HG03135 (cell line): ENCODE results near the gene CGB1.
"Not testable (repeated sequence)": the region's sequence is repeated elsewhere in the genome, so short reads cannot be mapped to it uniquely, and the experiment has no call there.

Experiments
- ATAC-seq: cut with Tn5 transposase; IDR thresholded peaks from one replicate; pipeline ENCODE4 v1.9.1; 2021; ENCODE audit warnings: mild to moderate bottlenecking, moderate library complexity; ENCODE audit not compliant: unreplicated experiment

The CGB1 gene

DNA sequence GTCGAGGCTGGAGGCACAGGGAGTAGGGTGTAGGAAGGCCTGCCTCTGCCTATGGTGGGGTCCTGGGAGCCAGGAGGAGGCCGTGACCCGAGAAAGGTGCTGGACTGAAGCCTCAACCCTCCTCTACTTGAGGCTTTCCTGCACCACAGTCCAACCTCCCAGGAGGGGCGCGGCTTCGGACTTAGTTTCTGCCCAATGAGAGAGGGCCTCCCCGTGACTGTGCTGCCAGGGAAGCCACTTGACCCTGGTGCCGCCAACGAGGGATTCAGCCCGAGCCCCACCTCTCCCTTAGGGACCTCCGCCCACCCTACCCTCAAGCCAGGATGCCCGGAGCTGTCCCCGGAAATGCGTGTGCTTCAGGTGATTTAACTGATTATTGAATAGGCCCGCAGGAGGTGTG lies 12.5 kb downstream of the CGB1 start, which contains the start of gene CGB3:
Gene CGB3, minus strand, starts transcription at position 101 of the 400 bp plus-strand sequence. CDS start 362 bp downstream, outside the sequence.
- not testable (repeated sequence) for ATAC-seq

DNA sequence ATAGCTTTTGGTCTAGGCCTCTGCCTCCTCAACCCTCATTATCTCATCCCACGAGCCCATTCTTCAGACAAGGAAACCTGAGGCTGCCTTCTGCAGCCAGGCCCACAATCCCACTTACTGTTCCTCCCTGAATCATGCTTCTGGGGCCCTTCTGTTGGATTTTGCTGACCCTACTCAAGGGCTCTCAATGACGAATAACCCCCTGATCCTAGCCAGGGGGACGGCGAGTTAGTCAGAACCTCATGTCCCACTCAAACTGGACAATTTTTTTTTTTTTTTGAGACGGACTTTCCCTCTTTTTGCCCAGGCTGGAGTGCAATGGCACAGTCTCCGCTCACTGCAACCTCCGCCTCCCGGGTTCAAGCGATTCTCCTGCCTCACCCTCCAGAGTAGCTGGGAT lies 14.6 kb downstream of the CGB1 start:
- no peak for ATAC-seq

GRCh38 chr19:49020931-49021895 lies 15.5 kb downstream of the CGB1 start:
- no peak for ATAC-seq

DNA sequence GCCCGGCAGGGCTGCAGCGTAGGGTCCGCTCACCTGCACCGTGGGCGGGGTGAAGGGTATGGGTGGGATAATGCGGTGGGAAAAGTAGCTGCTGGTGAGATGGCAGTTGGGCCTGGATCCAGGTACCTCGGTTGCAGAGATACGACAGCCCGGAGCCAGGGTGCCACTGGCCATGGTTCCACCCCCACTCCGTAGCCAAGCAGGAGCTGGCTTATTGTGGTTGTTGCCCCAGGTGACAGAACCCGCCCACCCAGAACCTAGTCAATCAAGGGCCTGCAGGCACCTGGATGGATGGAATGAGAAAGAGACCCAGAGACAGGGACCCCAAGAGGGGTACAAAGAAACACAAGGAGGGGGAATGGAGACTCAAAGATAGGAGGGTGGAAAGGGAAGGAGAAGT lies 16.4 kb downstream of the CGB1 start:
- ATAC-seq, result no peak

DNA sequence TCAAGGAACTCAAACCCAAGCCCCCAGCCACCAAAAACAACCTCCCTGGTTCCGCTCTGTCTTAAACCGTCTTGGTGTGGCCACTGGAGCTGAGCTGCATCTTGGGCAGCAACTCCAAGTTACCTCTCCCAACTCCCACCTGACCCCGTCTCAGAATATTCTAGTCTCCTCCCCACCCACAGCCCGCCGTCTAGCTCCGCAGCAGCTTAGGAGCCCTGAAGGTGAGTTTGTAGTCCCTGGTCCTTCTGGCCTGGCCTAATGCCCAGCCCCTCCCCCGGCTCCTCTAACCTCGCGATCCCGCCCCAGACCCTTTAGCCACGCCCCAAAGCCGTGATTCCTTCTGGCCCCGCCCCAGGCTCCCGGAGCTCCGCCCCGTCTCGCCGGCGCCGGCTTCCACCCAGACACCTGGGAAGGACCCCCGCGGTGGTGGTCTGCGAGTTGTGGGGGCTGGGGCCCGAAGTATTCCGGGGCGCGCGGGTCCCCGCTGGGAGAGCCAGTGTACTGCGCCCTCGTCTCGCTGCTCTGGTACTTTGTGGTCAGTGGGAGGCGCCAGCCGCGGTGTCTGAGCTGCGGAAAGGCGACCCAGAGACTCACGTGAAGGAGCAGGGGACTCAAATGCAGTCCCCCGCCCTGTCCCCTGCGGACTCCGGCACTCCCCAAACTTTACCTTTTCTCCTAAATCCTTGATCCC lies 17.3 kb downstream of the CGB1 start:
- ATAC-seq, result no peak

GRCh38 chr19:49018388-49019241 lies 18.1 kb downstream of the CGB1 start:
- not testable (repeated sequence) for ATAC-seq

DNA sequence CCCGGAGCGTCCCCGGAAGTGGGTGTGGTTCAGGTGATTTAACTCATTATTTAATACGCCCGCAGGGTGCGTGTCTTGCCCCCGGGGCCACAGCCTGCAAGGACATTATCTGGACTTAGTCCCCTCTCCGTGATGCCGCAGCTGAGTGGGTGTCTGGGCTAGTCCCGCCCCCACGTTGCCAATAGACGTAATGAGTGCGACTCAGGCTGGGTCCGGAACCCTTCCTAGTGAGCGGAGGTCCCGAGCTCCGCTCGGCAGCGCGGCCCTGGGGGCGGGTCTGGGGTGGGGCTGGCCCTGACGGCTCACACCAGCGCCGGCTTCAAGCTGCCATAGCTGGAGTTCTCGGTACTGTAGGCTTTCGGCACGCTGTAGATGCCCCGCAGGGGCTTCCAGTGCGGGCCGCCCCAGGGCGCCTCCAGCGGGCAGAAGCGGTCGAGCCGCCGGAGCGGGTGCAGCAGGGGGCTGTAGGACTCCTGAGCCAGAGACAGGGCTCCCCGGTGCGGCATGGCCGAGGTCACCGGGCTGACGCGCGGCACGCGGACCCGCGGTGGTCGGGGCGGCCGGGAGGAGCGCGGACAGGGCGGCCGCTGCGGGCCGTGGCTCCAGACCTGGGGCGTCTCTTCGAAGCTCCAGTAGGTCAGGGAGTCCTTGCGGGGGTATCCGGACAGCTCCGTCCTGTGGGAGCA lies 18.9 kb downstream of the CGB1 start:
- no peak for ATAC-seq

GRCh38 chr19:49017041-49017665 lies 19.5 kb downstream of the CGB1 start, which contains the start of gene LHB:
LHB (minus strand) TSS chr19:49017091; CDS start chr19:49017081, 10 bp downstream.
- no peak for ATAC-seq

DNA sequence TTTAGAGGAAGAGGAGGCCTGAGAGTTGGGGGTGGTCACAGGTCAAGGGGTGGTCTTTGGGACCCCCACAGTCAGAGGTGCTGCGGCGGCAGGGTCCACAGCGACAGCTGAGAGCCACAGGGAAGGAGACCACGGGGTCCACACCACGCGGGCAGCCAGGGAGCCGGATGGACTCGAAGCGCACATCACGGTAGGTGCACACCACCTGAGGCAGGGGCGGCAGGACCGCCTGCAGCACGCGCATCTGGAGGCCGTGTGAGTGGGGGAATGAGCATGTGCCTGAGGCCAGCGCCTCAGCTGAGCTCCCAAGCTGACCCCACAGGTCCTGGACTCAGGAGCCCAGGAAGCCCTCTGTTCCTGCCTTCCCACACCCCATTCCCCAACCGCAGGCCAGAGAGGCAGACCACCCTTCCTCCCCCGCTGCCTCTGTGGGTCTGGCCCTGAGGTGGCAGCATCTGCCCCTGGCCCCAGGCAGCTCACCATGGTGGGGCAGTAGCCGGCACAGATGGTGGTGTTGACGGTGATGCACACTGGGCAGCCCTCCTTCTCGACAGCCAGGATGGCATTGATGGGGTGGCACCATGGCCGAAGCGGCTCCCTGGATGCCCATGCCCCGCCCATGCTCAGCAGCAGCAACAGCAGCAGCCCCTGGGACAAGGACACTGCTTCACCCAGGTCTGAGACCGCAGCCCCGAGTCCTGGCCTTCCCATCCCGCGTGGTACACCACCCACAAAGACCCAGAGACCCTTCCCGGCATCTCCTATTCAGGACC lies 20.4 kb downstream of the CGB1 start:
- ATAC-seq, result no peak

DNA sequence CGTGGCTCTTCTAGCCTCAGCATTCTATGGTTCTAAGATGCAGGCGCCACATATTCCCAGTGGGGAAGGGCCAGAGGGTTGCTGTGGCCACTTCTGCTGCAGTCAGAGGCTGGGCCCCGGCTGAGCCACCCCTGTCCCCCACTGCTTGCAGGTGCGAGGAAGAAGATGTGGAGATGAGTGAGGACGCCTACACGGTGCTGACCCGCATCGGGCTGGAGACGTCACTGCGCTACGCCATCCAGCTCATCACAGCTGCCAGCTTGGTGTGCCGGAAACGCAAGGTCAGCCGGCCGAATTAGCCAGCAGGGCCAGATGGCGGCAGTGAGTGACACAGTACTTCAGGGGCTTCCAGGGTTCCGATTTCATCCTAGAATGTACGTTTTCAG lies 21.8 kb downstream of the CGB1 start:
- ATAC-seq, result no peak

DNA sequence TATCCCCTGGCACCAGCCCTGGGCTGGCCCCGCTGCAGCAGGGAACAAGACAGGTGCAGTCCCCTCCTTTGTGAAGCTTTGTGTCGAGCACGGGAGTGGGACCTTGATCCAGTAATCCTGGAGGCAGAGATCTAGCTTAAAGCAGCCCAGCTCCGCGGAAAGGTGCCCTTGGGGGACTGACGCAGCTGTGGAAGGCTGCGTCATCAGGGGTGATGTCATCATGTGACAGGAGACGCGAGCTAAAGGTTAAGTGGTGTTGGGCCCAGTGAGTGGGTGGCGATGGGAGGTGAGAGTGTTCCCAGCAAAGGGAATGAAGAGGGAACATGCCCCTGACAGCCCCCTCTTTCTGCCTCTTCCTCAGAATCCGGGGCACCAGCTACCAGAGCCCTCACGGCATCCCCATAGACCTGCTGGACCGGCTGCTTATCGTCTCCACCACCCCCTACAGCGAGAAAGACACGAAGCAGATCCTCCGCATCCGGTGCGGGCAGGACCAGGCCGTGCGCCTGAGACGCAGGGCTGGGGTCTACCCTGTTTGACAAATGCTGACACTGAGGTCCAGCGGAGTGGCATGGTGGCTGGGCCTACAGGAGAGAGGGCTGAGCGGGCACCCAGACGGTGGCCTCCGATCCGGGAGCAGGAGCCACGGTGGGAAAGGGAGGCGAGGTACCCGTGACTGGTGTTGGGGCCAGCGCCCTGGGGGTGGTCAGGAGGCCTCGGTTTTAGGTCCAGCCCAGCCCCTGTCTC lies 22.4 kb downstream of the CGB1 start:
- ATAC-seq, result no peak

- no peak for ATAC-seq
These were observed 25.5 kb downstream of the CGB1 start for GRCh38 chr19:49011194-49011593.

DNA sequence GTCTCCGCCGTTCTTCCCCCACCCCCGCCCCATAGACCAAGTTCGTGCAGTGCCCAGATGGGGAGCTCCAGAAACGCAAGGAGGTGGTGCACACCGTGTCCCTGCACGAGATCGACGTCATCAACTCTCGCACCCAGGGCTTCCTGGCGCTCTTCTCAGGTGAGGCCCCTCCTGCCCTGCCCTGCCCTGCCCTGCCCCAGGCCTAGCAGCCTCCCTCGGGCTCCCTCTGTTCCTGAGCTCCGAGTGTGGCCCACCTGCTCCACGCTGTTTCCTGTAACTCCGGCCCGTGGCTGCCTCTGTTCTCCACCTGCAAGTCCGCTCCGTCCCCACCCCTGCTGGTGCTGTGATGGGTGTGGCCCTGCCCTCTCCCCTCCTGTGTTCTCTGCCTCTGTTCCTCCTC lies 26.2 kb downstream of the CGB1 start:
- ATAC-seq, result no peak

- no peak for ATAC-seq
These were observed 26.9 kb downstream of the CGB1 start for GRCh38 chr19:49009828-49010227.

DNA sequence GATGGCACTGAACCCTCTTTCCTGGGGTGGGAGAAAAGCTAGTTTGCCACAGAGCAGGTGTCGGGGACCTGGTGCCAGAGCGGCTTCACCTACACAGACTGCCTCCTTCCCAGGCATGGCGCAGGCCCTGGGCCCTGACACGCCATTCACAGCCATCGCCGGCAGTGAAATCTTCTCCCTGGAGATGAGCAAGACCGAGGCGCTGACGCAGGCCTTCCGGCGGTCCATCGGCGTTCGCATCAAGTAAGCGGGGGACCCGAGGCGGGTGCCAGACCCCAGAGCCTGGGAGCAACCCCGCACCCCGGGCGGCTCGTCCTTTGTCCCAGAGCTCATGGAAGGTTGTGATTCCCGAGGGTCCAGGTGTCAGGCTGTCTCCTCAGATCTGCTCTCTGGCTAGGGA lies 29.8 kb downstream of the CGB1 start:
- no peak for ATAC-seq

DNA sequence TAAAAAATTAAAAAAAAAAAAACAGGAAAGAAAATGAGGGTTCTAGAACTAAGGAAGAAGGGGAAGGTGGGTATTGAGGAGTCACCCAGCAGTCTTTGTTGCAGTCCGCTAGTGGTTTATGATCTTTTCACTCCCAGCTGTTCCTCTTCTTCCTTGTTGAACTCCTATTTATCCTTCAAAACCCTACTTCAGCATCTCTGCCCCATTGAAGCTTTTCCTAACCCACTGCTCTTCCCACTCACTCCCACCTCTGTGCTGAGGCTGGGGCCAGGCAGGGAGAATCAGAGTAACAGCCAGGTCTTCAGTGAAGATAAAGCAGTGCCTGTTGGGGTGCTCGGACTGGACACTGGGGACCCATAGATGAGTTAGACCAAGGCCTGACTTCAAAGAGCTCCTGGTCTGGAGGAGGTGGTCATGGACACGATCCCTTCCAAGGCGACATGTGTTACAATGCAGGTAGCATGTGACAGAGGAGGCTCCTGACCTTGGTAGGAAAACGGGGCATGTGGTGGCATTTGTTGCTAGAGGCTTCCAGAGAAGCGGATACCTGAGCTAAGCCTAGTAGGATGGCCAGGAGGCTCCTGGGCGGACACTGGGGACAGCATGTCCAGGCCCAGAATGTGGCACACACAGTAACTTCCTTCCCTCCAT lies 31.6 kb downstream of the CGB1 start:
- ATAC-seq, result no peak

DNA sequence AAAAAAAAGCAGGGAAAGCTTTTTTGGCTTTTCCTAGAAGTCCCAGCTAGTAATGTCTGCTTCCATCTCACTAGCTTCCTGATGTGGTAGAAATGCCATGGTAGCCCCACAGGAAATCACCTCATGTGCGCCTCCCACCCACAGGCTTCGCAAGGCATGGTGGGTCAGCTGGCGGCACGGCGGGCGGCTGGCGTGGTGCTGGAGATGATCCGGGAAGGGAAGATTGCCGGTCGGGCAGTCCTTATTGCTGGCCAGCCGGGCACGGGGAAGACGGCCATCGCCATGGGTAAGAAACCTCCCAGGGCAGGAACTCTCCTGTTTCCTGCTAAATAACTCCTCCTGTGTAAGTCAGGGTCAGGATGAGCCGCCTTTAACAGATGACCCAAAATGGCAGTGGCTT lies 32.6 kb downstream of the CGB1 start:
- ATAC-seq, result no peak
